ENCODE results near the gene SULT2B1.
A peak's percentile ranks its signal among the peaks of the same experiment; 100 is the strongest.

SULT2B1 gene

GRCh38 chr19:48619692-48620585 is 68.0 kb downstream of the SULT2B1 start:
- H3K4me3 ChIP-seq (ENCODE audit: low read depth, low read length), result peak overlapping the region; percentile 98
- DNase-seq, result no peak

GRCh38 chr19:48623556-48624066 is 71.6 kb downstream of the SULT2B1 start:
- in situ Hi-C loops (cut with HindIII; ENCODE audit: low pct_ligation_motif_present, low sequenced_read_pairs), result no loop called here
- no peak for TF ChIP-seq CTCF (IDR thresholded peaks at IDR 0.05; ENCODE audit: low read depth, low read length, missing control alignments)
- Histone ChIP-seq H3K36me3 (replicated peaks) (no peaks in the 10 kb centered on the region), H3K27me3 (replicated peaks) (no peaks in the 10 kb centered on the region), H3K4me3 (ENCODE audit: low read depth, low read length) (peak overlapping the region; percentile 43), H3K27ac (peak overlapping the region; percentile 56)
- DNase-seq, result no peak

More at GRCh38 chr19:48619692-48620585, 68.0 kb downstream of the SULT2B1 start:
- Histone ChIP-seq H3K27ac (peak overlapping the region; percentile 72), H3K27me3 (replicated peaks) (no peaks in the 10 kb centered on the region), H3K36me3 (replicated peaks) (peaks cover 28% of the 10 kb centered on the region)
- peak; percentile 11 for TF ChIP-seq CTCF (IDR thresholded peaks at IDR 0.05; ENCODE audit: low read depth, low read length, missing control alignments)
- in situ Hi-C loops (cut with HindIII; ENCODE audit: low pct_ligation_motif_present, low sequenced_read_pairs), result no loop called here

GRCh38 chr19:48624067-48624594 is 72.2 kb downstream of the SULT2B1 start:
- in situ Hi-C loops (cut with HindIII; ENCODE audit: low pct_ligation_motif_present, low sequenced_read_pairs), result no loop called here
- H3K27ac ChIP-seq, result peak overlapping the region; percentile 56
- no peaks in the 10 kb centered on the region for H3K36me3 ChIP-seq (replicated peaks)
- TF ChIP-seq CTCF (IDR thresholded peaks at IDR 0.05; ENCODE audit: low read depth, low read length, missing control alignments), result no peak
- no peaks in the 10 kb centered on the region for H3K27me3 ChIP-seq (replicated peaks)
- H3K4me3 ChIP-seq (ENCODE audit: low read depth, low read length), result peak overlapping the region; percentile 63
- DNase-seq, result peak; percentile 97

- H3K36me3 ChIP-seq (replicated peaks), result no peaks in the 10 kb centered on the region
- no peak overlapping the region for H3K27ac ChIP-seq
- no peak for DNase-seq
- in situ Hi-C loops (cut with HindIII; ENCODE audit: low pct_ligation_motif_present, low sequenced_read_pairs), result no loop called here
- peak overlapping the region; percentile 63 for H3K4me3 ChIP-seq (ENCODE audit: low read depth, low read length)
- TF ChIP-seq CTCF (IDR thresholded peaks at IDR 0.05; ENCODE audit: low read depth, low read length, missing control alignments), result no peak
- no peaks in the 10 kb centered on the region for H3K27me3 ChIP-seq (replicated peaks)
These were observed 73.1 kb downstream of the SULT2B1 start for GRCh38 chr19:48624791-48625723.

GRCh38 chr19:48625891-48626327 is 73.9 kb downstream of the SULT2B1 start:
- Histone ChIP-seq H3K27me3 (replicated peaks) (no peaks in the 10 kb centered on the region), H3K36me3 (replicated peaks) (no peaks in the 10 kb centered on the region), H3K27ac (no peak overlapping the region), H3K4me3 (ENCODE audit: low read depth, low read length) (no peak overlapping the region)
- TF ChIP-seq CTCF (IDR thresholded peaks at IDR 0.05; ENCODE audit: low read depth, low read length, missing control alignments), result no peak
- in situ Hi-C loops (cut with HindIII; ENCODE audit: low pct_ligation_motif_present, low sequenced_read_pairs), result no loop called here
- DNase-seq, result no peak
